HL-60 (cell line): Measurements from ENCODE around the gene DLGAP3.
"Not testable (repeated sequence)": the region's sequence is repeated elsewhere in the genome, so short reads cannot be mapped to it uniquely, and the experiment has no call there.

Experiments
- DNase-seq, 2 experiments: peaks; one replicate each; pipeline ENCODE4 v3.0.0-alpha.2; 2010 to 2020; ENCODE audit warnings: low read depth in 1 of 2, low spot score in 1 of 2
- H3K27ac ChIP-seq: fragments of 250-450 bp; sonication (Bioruptor Pico); replicated peaks from 2 replicates; pipeline ENCODE4 v1.5.1; 2020; ENCODE audit warnings: mild to moderate bottlenecking, moderate library complexity
- H3K27me3 ChIP-seq: fragments of 250-450 bp; sonication (Bioruptor Pico); 2 replicates; pipeline ENCODE4 v1.5.1; 2021; ENCODE audit warnings: mild to moderate bottlenecking, moderate library complexity; ENCODE audit not compliant: insufficient read depth, poor library complexity, severe bottlenecking
- H3K4me3 ChIP-seq: replicated peaks from 2 replicates; pipeline ENCODE4 v1.5.1; 2011; ENCODE audit warnings: mild to moderate bottlenecking, control low read depth, low read length; ENCODE audit not compliant: insufficient read depth
- GABPA ChIP-seq: IDR thresholded peaks from 2 replicates; pipeline ENCODE4 v1.6.1; 2012; ENCODE audit warnings: low read depth
- POLR2AphosphoS5 ChIP-seq: IDR thresholded peaks from 2 replicates; pipeline ENCODE4 v1.6.1; 2012; ENCODE audit warnings: low read depth
- SPI1 ChIP-seq: IDR thresholded peaks from 2 replicates; pipeline ENCODE4 v1.6.1; 2012; ENCODE audit warnings: low read depth, mild to moderate bottlenecking, borderline replicate concordance
- TF ChIP-seq, protein P1 (sequence below): IDR thresholded peaks from one replicate; pipeline ENCODE4 v1.5.1; 2011; ENCODE audit warnings: low read length, control low read depth, inconsistent platforms; ENCODE audit not compliant: insufficient read depth
- TF ChIP-seq, protein P2 (sequence below): IDR thresholded peaks from 2 replicates; pipeline ENCODE4 v1.6.1; 2012; ENCODE audit warnings: low read depth; ENCODE audit not compliant: insufficient replicate concordance

DLGAP3 gene

GRCh38 chr1:34822202-34822601 lies 107.2 kb downstream of the DLGAP3 start:
- Histone ChIP-seq H3K27ac (no peak overlapping the region), H3K27me3 (no peaks in the 10 kb centered on the region), H3K4me3 (no peak overlapping the region)
- DNase-seq = peak in 1 of 2 experiments; percentile 37
- TF ChIP-seq SPI1 (no peak), POLR2AphosphoS5 (no peak), GABPA (no peak)
- TF ChIP-seq, protein P1, sequence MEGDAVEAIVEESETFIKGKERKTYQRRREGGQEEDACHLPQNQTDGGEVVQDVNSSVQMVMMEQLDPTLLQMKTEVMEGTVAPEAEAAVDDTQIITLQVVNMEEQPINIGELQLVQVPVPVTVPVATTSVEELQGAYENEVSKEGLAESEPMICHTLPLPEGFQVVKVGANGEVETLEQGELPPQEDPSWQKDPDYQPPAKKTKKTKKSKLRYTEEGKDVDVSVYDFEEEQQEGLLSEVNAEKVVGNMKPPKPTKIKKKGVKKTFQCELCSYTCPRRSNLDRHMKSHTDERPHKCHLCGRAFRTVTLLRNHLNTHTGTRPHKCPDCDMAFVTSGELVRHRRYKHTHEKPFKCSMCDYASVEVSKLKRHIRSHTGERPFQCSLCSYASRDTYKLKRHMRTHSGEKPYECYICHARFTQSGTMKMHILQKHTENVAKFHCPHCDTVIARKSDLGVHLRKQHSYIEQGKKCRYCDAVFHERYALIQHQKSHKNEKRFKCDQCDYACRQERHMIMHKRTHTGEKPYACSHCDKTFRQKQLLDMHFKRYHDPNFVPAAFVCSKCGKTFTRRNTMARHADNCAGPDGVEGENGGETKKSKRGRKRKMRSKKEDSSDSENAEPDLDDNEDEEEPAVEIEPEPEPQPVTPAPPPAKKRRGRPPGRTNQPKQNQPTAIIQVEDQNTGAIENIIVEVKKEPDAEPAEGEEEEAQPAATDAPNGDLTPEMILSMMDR = no peak
- TF ChIP-seq, protein P2, sequence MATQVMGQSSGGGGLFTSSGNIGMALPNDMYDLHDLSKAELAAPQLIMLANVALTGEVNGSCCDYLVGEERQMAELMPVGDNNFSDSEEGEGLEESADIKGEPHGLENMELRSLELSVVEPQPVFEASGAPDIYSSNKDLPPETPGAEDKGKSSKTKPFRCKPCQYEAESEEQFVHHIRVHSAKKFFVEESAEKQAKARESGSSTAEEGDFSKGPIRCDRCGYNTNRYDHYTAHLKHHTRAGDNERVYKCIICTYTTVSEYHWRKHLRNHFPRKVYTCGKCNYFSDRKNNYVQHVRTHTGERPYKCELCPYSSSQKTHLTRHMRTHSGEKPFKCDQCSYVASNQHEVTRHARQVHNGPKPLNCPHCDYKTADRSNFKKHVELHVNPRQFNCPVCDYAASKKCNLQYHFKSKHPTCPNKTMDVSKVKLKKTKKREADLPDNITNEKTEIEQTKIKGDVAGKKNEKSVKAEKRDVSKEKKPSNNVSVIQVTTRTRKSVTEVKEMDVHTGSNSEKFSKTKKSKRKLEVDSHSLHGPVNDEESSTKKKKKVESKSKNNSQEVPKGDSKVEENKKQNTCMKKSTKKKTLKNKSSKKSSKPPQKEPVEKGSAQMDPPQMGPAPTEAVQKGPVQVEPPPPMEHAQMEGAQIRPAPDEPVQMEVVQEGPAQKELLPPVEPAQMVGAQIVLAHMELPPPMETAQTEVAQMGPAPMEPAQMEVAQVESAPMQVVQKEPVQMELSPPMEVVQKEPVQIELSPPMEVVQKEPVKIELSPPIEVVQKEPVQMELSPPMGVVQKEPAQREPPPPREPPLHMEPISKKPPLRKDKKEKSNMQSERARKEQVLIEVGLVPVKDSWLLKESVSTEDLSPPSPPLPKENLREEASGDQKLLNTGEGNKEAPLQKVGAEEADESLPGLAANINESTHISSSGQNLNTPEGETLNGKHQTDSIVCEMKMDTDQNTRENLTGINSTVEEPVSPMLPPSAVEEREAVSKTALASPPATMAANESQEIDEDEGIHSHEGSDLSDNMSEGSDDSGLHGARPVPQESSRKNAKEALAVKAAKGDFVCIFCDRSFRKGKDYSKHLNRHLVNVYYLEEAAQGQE = no peak

- not testable (repeated sequence) for H3K27me3 ChIP-seq, H3K4me3 ChIP-seq, H3K27ac ChIP-seq, DNase-seq
Observed at GRCh38 chr1:34818862-34819261, 110.6 kb downstream of the DLGAP3 start.

GRCh38 chr1:34816778-34817177 lies 112.7 kb downstream of the DLGAP3 start:
- TF ChIP-seq GABPA = no peak
- TF ChIP-seq, protein P2 = no peak
- no peak for TF ChIP-seq SPI1
- TF ChIP-seq POLR2AphosphoS5 = no peak
- TF ChIP-seq, protein P1 = no peak

DNA sequence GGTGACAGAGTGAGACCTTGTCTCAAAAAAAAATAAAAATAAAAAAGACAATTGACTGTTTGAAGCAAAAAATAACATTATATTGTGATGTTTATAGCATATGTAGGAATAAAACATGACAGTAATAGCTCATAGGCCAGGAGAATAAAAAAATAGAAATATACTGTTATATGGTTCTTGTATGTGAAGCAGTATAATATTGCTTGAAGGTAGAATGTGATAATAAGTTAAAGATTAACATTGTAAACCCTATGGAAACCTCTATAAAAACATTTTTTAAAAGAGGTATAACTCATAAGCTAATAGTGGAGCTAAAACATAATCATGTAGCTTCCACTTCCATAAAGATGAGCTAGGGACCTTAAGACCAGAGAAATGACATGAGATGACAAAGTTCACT lies 113.1 kb downstream of the DLGAP3 start:
- no peak overlapping the region for H3K27ac ChIP-seq
- no peaks in the 10 kb centered on the region for H3K27me3 ChIP-seq
- H3K4me3 ChIP-seq = no peak overlapping the region
- no peak for TF ChIP-seq SPI1
- TF ChIP-seq, protein P2 = no peak
- TF ChIP-seq, protein P1 = no peak
- TF ChIP-seq GABPA = no peak
- TF ChIP-seq POLR2AphosphoS5 = no peak
- no peak for DNase-seq

More at GRCh38 chr1:34816778-34817177, 112.7 kb downstream of the DLGAP3 start:
- Histone ChIP-seq H3K27ac (no peak overlapping the region), H3K4me3 (no peak overlapping the region), H3K27me3 (no peaks in the 10 kb centered on the region)
- DNase-seq = no peak
